Measurements from ENCODE around the gene CFAP161.

- TF ChIP-seq CTCF (IDR thresholded peaks at IDR 0.05; ENCODE audit: low read depth, low read length, poor library complexity, severe bottlenecking) (no peak), EZH2phosphoT487 (IDR thresholded peaks at IDR 0.05; ENCODE audit: borderline replicate concordance, low read length) (no peak)
Observed at GRCh38 chr15:81195339-81195864, 61.3 kb downstream of the CFAP161 start.
